ENCODE measurements around the gene CDH22.

DNA sequence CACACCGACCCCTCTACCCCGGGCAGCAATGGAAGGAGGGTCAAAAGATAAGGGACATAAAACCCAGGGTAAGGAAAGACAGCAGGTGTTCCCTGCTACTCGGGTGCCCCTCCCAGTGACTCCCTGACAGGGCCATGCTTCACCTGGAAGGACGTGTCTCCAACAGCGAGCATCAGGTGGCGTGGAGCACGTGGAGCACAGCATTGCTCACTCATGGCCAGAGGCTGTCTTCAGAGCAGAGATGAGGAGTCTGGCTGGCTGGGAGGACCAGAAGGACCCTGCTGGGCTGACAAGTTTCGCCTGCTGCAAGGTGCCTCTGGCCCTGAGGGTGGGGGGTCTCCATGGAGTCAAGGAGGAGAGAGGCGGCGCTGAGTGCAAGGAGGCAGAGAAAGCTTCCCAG, 15.3 kb upstream of the CDH22 start:
- TF ChIP-seq MAX (IDR thresholded peaks at IDR 0.05) (no peak), FOXM1 (IDR thresholded peaks at IDR 0.05; ENCODE audit: borderline replicate concordance, low read depth) (no peak), EP300 (IDR thresholded peaks at IDR 0.05; ENCODE audit: borderline replicate concordance) (no peak), NFIC (IDR thresholded peaks at IDR 0.05) (no peak), CREB1 (IDR thresholded peaks at IDR 0.05; ENCODE audit: low read depth) (no peak), RAD21 (IDR thresholded peaks at IDR 0.05; ENCODE audit: low read depth) (no peak), CEBPB (IDR thresholded peaks at IDR 0.05) (no peak)
